Sigmoid colon (tissue), 7 donors: ENCODE results near the gene MAMDC2. TPM values are rescaled to one million over a fixed set of nuclear protein-coding genes. Genes with fewer than 3 reads are reported as not detected.
A peak's percentile ranks its signal among the peaks of the same experiment; 100 is the strongest.

Source experiments
- DNase-seq: peaks from one replicate; pipeline ENCODE4 v3.0.0-alpha.2; 2019
- H3K27ac ChIP-seq, 4 donors: fragments of 200-600 bp; sonication (generic); one replicate each; pipeline ENCODE4 v1.5.1; 2016 to 2019; ENCODE audit warnings: mild to moderate bottlenecking in 1 of 4
- H3K27me3 ChIP-seq, 3 donors: fragments of 200-600 bp; sonication (generic); one replicate each; pipeline ENCODE4 v1.5.1; 2019; ENCODE audit warnings: mild to moderate bottlenecking in 1 of 3
- H3K36me3 ChIP-seq, 4 donors: fragments of 200-600 bp; sonication (generic); one replicate each; pipeline ENCODE4 v1.5.1; 2016 to 2019
- H3K4me1 ChIP-seq, 4 donors: fragments of 200-600 bp; sonication (generic); one replicate each; pipeline ENCODE4 v1.5.1; 2017 to 2019
- H3K4me3 ChIP-seq, 4 donors: fragments of 200-600 bp; sonication (generic); one replicate each; pipeline ENCODE4 v1.5.1; 2017 to 2019; ENCODE audit warnings: mild to moderate bottlenecking in 2 of 4, moderate library complexity in 1 of 4
- H3K9me3 ChIP-seq, 4 donors: fragments of 200-600 bp in 3 of 4; sonication (generic) in 3 of 4; one replicate each; pipeline versions ENCODE4 v1.5.1 to v1.6.1; 2013 to 2019
- EP300 ChIP-seq, 4 donors: sonication (generic); formaldehyde crosslinking; IDR thresholded peaks; one replicate each; pipeline ENCODE4 v1.6.1; 2017; ENCODE audit warnings: antibody characterized with exemption in 4 of 4
- POLR2A ChIP-seq, 2 donors: fragments of 450-650 bp; IDR thresholded peaks; one replicate each; pipeline ENCODE4 v1.6.1; 2016; ENCODE audit warnings: antibody characterized with exemption in 2 of 2, mild to moderate bottlenecking in 2 of 2, moderate library complexity in 2 of 2
- POLR2AphosphoS5 ChIP-seq, 4 donors: sonication (generic); formaldehyde crosslinking; IDR thresholded peaks; one replicate each; pipeline ENCODE4 v1.6.1; 2017; ENCODE audit warnings: antibody characterized with exemption in 4 of 4
- WGBS, 2 donors: extraction: QIAGEN DNeasy Blood & Tissue Kit; methylation state at CpG; one replicate each; pipeline ENCODE4 v1.1.7; 2013; 5-methylcytosine and 5-hydroxymethylcytosine counted together
- intact Hi-C: fragments of 100-400 bp; cut with DNase I; formaldehyde crosslinking; loops from one replicate; pipeline ENCODE4 v1.15.1; 2023
- polyA plus RNA-seq, 3 donors: library from polyadenylated mRNA; stranded (reverse); fragments of 200-250 nt; gene quantifications; one replicate each; pipeline ENCODE4 v1.2.3, GENCODE V29; 2013
- total RNA-seq, 4 donors: library from RNA; depleted of rRNA; stranded (reverse); fragments of >200 nt; gene quantifications; one replicate each; pipeline ENCODE4 v1.1.0, GENCODE V29; 2016
- TF ChIP-seq, protein P1 (sequence below), 4 experiments: fragments of 450-650 bp in 3 of 4; fragments of 200-600 bp in 1 of 4; IDR thresholded peaks; one replicate each; pipeline ENCODE4 v1.5.1; 2016 to 2019; ENCODE audit warnings: antibody characterized with exemption in 4 of 4, mild to moderate bottlenecking in 3 of 4, moderate library complexity in 2 of 4
- donor health status: healthy with polysubstance abuse.
- donor health status: Bipolar disorder and iron deficiency.
- donor health status: healthy.

The MAMDC2 gene
- total and polyA plus RNA-seq, 7 donors = 2.5 to 167 (median 89.9) TPM

DNA sequence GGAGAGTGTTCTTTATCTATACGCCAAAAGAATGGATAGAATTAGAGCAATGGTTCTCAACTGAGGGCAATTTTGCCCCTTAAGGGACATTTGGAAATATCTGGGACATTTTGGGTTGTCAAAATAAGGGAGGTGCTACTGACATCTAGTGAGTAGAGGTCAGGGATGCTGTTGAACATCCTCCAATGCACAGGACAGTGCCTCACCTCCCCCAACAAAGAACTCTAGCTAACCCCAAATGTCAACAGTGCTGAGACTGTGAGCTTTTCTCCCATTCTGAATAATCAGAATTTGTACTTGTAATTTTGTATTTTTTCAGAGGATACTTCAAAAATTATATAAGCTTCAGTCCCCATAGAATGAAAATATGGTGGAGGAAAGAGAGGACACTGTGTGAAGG is 206.6 kb downstream of the MAMDC2 start:
- TF ChIP-seq, protein P1, sequence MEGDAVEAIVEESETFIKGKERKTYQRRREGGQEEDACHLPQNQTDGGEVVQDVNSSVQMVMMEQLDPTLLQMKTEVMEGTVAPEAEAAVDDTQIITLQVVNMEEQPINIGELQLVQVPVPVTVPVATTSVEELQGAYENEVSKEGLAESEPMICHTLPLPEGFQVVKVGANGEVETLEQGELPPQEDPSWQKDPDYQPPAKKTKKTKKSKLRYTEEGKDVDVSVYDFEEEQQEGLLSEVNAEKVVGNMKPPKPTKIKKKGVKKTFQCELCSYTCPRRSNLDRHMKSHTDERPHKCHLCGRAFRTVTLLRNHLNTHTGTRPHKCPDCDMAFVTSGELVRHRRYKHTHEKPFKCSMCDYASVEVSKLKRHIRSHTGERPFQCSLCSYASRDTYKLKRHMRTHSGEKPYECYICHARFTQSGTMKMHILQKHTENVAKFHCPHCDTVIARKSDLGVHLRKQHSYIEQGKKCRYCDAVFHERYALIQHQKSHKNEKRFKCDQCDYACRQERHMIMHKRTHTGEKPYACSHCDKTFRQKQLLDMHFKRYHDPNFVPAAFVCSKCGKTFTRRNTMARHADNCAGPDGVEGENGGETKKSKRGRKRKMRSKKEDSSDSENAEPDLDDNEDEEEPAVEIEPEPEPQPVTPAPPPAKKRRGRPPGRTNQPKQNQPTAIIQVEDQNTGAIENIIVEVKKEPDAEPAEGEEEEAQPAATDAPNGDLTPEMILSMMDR (IDR thresholded peaks at IDR 0.05) = no peak
- TF ChIP-seq POLR2A (IDR thresholded peaks at IDR 0.05) (no peak), EP300 (IDR thresholded peaks at IDR 0.05) (no peak), POLR2AphosphoS5 (IDR thresholded peaks at IDR 0.05) (no peak)
- no peak overlapping the region for H3K27ac ChIP-seq
- H3K27me3 ChIP-seq = no peaks in the 10 kb centered on the region
- intact Hi-C loops = loop anchor here (10.0 kb wide), 1 partner anchor 275 kb away; no protein-coding TSS in a partner anchor
- peaks cover 0 to under 1% (median 0%) of the 10 kb centered on the region in 4 donors for H3K4me1 ChIP-seq
- DNase-seq = no peak
- 97 to 98% methylated on average over 1 of the region's 1 CpG for WGBS, 2 donors
- no peaks in the 10 kb centered on the region for H3K36me3 ChIP-seq
- no peak overlapping the region for H3K4me3 ChIP-seq
- H3K9me3 ChIP-seq = no peaks in the 10 kb centered on the region

DNA sequence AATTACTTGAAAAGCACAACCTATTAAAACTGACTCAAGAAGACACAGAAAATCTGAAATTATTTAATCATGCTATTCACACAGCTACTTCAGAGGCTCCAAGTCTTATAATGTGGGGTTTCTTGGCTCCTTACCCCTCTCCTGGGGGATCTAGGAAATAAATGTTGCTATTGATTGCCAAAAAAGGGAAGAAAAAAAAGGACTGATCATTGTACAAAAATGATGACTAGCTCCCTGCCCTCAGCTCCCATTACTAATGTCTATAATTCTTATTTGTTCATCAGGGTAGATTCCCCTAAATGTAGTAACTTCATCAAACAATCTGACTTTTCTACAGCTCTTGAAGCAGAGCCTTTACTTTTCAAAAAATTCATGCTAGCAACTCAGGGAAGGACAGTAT is 211.8 kb downstream of the MAMDC2 start:
- Histone ChIP-seq H3K27ac (peak overlapping the region in 1 of 4 donors; percentile 95), H3K9me3 (no peaks in the 10 kb centered on the region), H3K36me3 (no peaks in the 10 kb centered on the region), H3K4me3 (peak overlapping the region in 2 of 4 donors; percentile 28 to 32), H3K4me1 (peaks cover 0 to 42% (median 27%) of the 10 kb centered on the region in 4 donors), H3K27me3 (no peaks in the 10 kb centered on the region)
- TF ChIP-seq POLR2A (IDR thresholded peaks at IDR 0.05) (no peak), POLR2AphosphoS5 (IDR thresholded peaks at IDR 0.05) (no peak), EP300 (IDR thresholded peaks at IDR 0.05) (no peak)
- TF ChIP-seq, protein P1 (IDR thresholded peaks at IDR 0.05) = no peak
- DNase-seq = no peak
- intact Hi-C loops = loop anchor here (5.0 to 10.0 kb wide), 4 partner anchors 162 to 347 kb away; no protein-coding TSS in a partner anchor

DNA sequence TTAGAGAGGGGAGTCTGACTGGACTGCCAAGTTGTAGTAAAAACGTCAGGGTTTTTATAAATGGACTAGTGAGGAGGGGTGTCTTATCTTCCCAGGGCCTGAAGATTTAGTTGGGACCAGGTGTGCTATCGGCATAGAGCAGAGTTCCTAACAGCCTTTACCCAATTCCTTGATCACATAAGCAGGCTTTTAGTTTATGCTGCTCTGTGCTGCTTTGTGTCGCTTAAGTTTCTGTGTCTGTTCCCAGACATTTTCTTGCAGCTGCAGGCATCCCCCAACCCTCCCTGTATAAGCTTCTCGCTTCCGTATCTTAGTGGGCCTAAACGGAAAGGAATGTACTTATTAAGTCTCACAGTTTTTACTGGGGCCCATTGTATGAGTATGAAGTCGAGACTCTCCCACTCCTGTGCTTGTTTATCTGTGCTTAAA is 212.5 kb downstream of the MAMDC2 start:
- Histone ChIP-seq H3K4me3 (peak overlapping the region in 3 of 4 donors; percentile 19 to 32 (median 28)), H3K4me1 (peaks cover 0 to 49% (median 33%) of the 10 kb centered on the region in 4 donors), H3K9me3 (no peaks in the 10 kb centered on the region), H3K36me3 (no peaks in the 10 kb centered on the region), H3K27ac (peak overlapping the region; percentile 19 to 95 (median 91)), H3K27me3 (no peaks in the 10 kb centered on the region)
- WGBS, 2 donors = 24 to 59% methylated on average over 7 of the region's 7 CpGs
- intact Hi-C loops = loop anchor here (5.0 to 10.0 kb wide), 4 partner anchors 161 to 346 kb away; no protein-coding TSS in a partner anchor
- no peak for DNase-seq
- TF ChIP-seq POLR2A (IDR thresholded peaks at IDR 0.05) (no peak), EP300 (IDR thresholded peaks at IDR 0.05) (no peak), POLR2AphosphoS5 (IDR thresholded peaks at IDR 0.05) (no peak)
- TF ChIP-seq, protein P1 (IDR thresholded peaks at IDR 0.05) = no peak

DNA sequence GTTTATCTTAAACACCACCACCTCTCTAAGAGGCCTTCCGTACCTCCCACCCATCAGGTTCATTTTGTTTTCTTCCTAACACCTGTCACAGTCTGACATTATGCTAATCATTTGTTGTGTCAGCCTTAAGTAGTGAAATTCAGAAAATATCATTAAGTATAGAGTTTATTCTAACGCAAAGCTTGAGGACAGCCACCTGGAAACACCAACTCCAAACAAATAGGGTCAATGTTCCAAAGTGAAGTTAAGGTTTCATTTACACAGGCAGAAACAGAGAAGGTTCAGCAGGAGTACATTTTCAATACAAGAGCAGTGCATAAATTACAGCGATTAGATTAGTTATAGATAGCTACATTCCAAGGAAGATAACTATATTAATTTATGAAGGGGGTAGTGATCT is 213.9 kb downstream of the MAMDC2 start:
- no peaks in the 10 kb centered on the region for H3K36me3 ChIP-seq
- H3K27me3 ChIP-seq = no peaks in the 10 kb centered on the region
- peaks cover 0 to 63% (median 47%) of the 10 kb centered on the region in 4 donors for H3K4me1 ChIP-seq
- H3K4me3 ChIP-seq = peak overlapping the region in 3 of 4 donors; percentile 71 to 77 (median 76)
- intact Hi-C loops = loop anchor here (5.0 to 10.0 kb wide), 4 partner anchors 160 to 345 kb away; no protein-coding TSS in a partner anchor
- H3K27ac ChIP-seq = peak overlapping the region; percentile 90 to 95 (median 91)
- no peak for TF ChIP-seq POLR2A (IDR thresholded peaks at IDR 0.05)
- no peak for TF ChIP-seq POLR2AphosphoS5 (IDR thresholded peaks at IDR 0.05)
- TF ChIP-seq, protein P1 (IDR thresholded peaks at IDR 0.05) = no peak
- no peak for TF ChIP-seq EP300 (IDR thresholded peaks at IDR 0.05)
- no peaks in the 10 kb centered on the region for H3K9me3 ChIP-seq
- DNase-seq = no peak
- WGBS, 2 donors = 21 to 69% methylated on average over 3 of the region's 3 CpGs
